Measurements from ENCODE around the gene ARHGAP26.
A peak's percentile ranks its signal among the peaks of the same experiment; 100 is the strongest.

Gene ARHGAP26, protein sequence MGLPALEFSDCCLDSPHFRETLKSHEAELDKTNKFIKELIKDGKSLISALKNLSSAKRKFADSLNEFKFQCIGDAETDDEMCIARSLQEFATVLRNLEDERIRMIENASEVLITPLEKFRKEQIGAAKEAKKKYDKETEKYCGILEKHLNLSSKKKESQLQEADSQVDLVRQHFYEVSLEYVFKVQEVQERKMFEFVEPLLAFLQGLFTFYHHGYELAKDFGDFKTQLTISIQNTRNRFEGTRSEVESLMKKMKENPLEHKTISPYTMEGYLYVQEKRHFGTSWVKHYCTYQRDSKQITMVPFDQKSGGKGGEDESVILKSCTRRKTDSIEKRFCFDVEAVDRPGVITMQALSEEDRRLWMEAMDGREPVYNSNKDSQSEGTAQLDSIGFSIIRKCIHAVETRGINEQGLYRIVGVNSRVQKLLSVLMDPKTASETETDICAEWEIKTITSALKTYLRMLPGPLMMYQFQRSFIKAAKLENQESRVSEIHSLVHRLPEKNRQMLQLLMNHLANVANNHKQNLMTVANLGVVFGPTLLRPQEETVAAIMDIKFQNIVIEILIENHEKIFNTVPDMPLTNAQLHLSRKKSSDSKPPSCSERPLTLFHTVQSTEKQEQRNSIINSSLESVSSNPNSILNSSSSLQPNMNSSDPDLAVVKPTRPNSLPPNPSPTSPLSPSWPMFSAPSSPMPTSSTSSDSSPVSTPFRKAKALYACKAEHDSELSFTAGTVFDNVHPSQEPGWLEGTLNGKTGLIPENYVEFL

DNA sequence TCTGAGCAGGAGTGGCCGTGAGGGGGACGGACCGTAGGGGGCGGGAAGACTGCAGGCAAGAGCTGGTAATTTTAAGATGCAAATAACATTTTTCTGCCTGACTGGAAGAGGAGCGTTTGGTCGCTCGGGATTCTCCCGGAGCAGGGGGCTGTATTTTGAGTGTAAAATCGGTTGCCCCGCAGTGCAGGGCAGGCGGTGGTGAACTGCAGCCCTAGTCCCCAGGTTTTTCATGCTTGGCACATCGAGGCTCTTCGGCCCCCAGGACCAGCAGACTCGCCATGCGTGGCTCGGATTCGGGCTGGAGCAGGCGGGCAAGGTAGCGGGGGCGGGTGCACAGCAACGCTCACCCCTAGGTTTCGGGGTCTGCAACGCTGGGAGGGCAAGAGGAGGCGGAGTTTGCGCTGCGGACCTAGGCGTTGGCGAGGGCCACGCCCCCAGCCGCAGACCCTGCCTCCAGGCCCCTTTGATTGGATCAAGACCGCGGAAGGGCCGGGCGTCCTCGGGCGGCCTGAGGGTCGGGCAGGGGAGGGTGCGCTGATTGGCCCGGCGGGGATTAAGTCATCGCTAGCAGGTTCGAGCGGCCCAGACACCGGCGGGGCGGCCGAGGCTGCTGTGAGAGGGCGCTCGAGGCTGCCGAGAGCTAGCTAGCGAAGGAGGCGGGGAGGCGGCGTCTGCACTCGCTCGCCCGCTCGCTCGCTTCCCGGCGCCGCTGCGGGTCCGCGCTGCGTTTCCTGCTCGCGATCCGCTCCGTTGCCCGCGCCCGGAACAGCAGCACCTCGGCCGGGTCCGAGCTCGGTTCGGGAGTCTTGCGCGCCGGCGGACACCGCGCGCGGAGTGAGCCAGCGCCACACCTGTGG is at the start of gene ARHGAP26:
ARHGAP26 (plus strand) TSS at position 585 of the 857 bp plus-strand sequence. CDS start 385 bp downstream, outside the sequence.
- peak; percentile 99 for DNase-seq (ENCODE audit: low spot score)
- ChIA-PET CTCF (interaction anchor here (0.6 to 2.8 kb wide), 11 partner anchors 18 to 994 kb away, joined by 3 to 10 read pairs (median 4); no protein-coding TSS in a partner anchor), POLR2A (ENCODE audit: low non-redundant PET) (interaction anchor here (0.6 to 1.3 kb wide), 2 partner anchors 9 to 50 kb away, joined by 3 read pairs; no protein-coding TSS in a partner anchor)
- H3K27ac ChIP-seq = peak within 1 kb of the TSS; percentile 77
- TF ChIP-seq, protein P1, sequence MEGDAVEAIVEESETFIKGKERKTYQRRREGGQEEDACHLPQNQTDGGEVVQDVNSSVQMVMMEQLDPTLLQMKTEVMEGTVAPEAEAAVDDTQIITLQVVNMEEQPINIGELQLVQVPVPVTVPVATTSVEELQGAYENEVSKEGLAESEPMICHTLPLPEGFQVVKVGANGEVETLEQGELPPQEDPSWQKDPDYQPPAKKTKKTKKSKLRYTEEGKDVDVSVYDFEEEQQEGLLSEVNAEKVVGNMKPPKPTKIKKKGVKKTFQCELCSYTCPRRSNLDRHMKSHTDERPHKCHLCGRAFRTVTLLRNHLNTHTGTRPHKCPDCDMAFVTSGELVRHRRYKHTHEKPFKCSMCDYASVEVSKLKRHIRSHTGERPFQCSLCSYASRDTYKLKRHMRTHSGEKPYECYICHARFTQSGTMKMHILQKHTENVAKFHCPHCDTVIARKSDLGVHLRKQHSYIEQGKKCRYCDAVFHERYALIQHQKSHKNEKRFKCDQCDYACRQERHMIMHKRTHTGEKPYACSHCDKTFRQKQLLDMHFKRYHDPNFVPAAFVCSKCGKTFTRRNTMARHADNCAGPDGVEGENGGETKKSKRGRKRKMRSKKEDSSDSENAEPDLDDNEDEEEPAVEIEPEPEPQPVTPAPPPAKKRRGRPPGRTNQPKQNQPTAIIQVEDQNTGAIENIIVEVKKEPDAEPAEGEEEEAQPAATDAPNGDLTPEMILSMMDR (conservative IDR thresholded peaks at IDR 0.05; ENCODE audit: low read depth) = peak; percentile 13; the same call in 1 of the 2 replicates

DNA sequence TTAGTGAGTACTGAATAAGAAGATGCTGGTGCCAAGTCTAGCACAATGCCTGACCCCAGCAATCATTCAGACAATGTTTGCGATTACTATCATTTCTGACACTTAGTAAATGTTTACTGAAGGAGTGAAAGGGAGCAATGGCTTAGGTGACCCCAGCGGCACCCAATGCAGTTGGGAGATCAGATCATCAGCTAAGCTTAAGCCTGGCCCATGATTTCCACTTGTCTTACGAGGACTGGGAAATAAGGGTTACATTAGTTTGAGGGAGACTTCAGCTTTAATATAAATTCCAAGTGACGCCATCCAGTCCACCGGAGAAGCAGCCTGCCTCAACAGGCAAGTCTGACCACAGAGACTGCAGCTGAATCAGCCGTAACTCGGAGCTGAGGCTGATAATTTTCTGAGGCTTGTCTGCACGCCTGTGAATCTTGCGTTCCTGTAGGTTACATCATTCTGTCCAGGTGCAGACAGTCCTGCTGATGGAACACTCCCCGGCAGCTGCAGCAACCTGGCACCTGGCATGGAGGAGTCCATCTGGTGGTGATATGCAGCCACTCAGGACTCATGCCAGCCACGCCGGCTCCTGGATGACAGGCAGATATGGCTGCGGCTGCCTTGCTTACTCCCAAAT is 49.4 kb upstream of the ARHGAP26 start:
- ChIA-PET POLR2A (ENCODE audit: low non-redundant PET) (no interaction called here), CTCF (interaction anchor here (0.6 to 4.6 kb wide), 16 partner anchors 16 to 1498 kb away, joined by 3 to 27 read pairs (median 4); no protein-coding TSS in a partner anchor)
- peak overlapping the region; percentile 94 for H3K27ac ChIP-seq
- TF ChIP-seq, protein P1 (conservative IDR thresholded peaks at IDR 0.05; ENCODE audit: low read depth) = no peak; the same call in 1 of the 2 replicates
- peak; percentile 96 for DNase-seq (ENCODE audit: low spot score)

DNA sequence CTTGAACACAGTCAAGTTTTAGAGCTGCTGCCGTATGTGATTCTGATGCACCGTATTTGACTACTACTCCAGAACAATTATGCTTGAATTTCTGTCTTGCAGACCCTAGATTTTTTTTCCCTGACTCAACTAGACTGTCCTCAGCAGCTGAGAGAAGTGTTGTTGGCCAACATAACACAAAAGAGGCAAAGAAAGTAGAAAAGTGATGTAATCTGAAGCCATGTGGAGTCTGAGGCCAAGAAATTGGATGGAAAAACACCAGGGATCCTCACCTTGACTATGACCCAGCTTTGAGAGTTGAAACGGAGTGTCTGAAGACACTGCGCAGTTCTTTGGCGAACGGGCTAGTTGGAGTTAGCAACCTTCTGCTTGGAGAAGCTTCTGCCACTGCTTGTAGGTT is 48.0 kb upstream of the ARHGAP26 start:
- TF ChIP-seq, protein P1 (conservative IDR thresholded peaks at IDR 0.05; ENCODE audit: low read depth) = no peak
- POLR2A ChIA-PET (ENCODE audit: low non-redundant PET) = no interaction called here
- CTCF ChIA-PET = interaction anchor here (1.0 to 4.6 kb wide), 10 partner anchors 23 to 194 kb away, joined by 3 to 27 read pairs (median 5); no protein-coding TSS in a partner anchor
- H3K27ac ChIP-seq = peak overlapping the region; percentile 94
- no peak for DNase-seq (ENCODE audit: low spot score)

DNA sequence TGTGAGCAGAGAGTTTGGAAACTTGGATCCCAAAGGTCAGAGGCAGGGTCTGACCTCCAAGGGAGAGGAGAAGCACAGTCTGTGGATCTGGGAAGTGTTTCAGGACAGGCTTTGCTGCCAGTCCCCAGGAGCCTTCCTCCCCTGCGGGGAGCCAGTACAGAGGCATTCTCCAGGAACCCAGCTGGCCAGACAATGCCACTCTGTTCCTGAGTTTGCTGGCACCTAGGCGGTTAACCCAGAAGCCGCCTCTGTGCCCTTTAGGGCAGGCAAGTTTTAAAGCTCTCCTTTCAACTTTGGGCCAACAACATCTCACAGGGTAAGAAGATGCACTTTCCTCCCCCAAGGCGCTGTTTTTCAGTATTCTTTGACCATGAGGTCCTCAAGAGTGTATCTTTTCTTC is 47.3 kb upstream of the ARHGAP26 start:
- CTCF ChIA-PET = interaction anchor here (0.6 to 4.6 kb wide), 8 partner anchors 10 to 1855 kb away, joined by 3 to 27 read pairs (median 4); no protein-coding TSS in a partner anchor
- peak overlapping the region; percentile 16 for H3K27ac ChIP-seq
- POLR2A ChIA-PET (ENCODE audit: low non-redundant PET) = no interaction called here
- TF ChIP-seq, protein P1 (conservative IDR thresholded peaks at IDR 0.05; ENCODE audit: low read depth) = no peak
- no peak for DNase-seq (ENCODE audit: low spot score)

DNA sequence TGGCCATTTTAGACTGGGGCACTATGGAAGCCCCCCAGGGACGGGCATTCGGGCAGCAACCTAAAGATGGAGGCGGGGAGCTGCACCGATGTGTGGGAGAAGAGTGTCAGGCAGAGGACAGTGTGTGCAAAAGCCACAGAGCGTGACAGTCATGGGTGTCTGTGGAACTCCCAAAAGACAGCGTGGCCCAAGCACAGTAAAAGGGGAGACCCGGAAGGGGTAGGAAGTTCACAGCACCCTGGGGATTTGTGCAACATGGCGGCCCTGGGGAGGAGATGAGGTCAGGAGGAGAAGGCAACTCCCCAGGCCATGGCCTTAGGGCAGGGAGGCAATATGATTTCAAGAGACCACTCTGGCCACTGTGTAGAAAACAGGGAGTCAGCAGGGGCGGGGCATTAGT is 45.4 kb upstream of the ARHGAP26 start:
- ChIA-PET CTCF (interaction anchor here (1.3 kb wide), 1 partner anchor 9 kb away, joined by 4 read pairs; no protein-coding TSS in a partner anchor), POLR2A (ENCODE audit: low non-redundant PET) (no interaction called here)
- no peak for DNase-seq (ENCODE audit: low spot score)
- TF ChIP-seq, protein P1 (conservative IDR thresholded peaks at IDR 0.05; ENCODE audit: low read depth) = no peak
- H3K27ac ChIP-seq = peak overlapping the region; percentile 92
